ENCODE results near the gene RNF115. TPM values are rescaled to one million over a fixed set of nuclear protein-coding genes. Genes with fewer than 3 reads are reported as not detected.

The RNF115 gene
- total and polyA plus RNA-seq, 2 of the 13 experiments (the other 11 are each of a cell fraction or from before 2014, with no cell fraction given): 6.0 to 10.1 TPM

- no peak overlapping the region for H3K9ac ChIP-seq (ENCODE audit: insufficient read depth, low read depth, low read length)
- peaks cover 13% of the 10 kb centered on the region for H3K4me1 ChIP-seq (ENCODE audit: insufficient read depth, low read length)
- DNase-seq (ENCODE audit: low spot score) (no peak), ATAC-seq (no peak), FAIRE-seq (no peak)
- no peak overlapping the region for H3K4me2 ChIP-seq (ENCODE audit: low read depth, low read length)
- peaks cover 2 to 6% of the 10 kb centered on the region in 2 experiments; a peak in 2 of 5 replicates for H3K36me3 ChIP-seq (replicated peaks in 1 of 2; ENCODE audit: control insufficient read depth in 1 of 2, insufficient read depth in 2 of 2, low read length in 2 of 2)
- ChIA-PET POLR2A (interaction anchor here (1.3 kb wide), 1 partner anchor 32 kb away, joined by 4 read pairs; the partner anchor contains the start of genes POLR3C and RNF115), CTCF (ENCODE audit: low intra/inter-chr PET ratio, low total read pairs) (no interaction called here)
- TF ChIP-seq ADNP (CRISPR knock-in tag; IDR thresholded peaks at IDR 0.05) (no peak), ZNF644 (CRISPR knock-in tag; IDR thresholded peaks at IDR 0.05; ENCODE audit: low read depth) (no peak), ZNF24 (IDR thresholded peaks at IDR 0.05) (no peak), HNRNPLL (IDR thresholded peaks at IDR 0.05; ENCODE audit: low read depth, low read length, poor library complexity, severe bottlenecking) (no peak), ATF5 (CRISPR knock-in tag; IDR thresholded peaks at IDR 0.05; ENCODE audit: low read depth) (no peak), ZBTB26 (CRISPR knock-in tag; IDR thresholded peaks at IDR 0.05; ENCODE audit: borderline replicate concordance) (no peak), ZFP41 (CRISPR knock-in tag; IDR thresholded peaks at IDR 0.05; ENCODE audit: borderline replicate concordance) (no peak), HMGA1 (CRISPR knock-in tag; conservative IDR thresholded peaks at IDR 0.05) (no peak), CREB1 (IDR thresholded peaks at IDR 0.05) (no peak), CREB1 (CRISPR knock-in tag; IDR thresholded peaks at IDR 0.05) (no peak), U2AF2 (IDR thresholded peaks at IDR 0.05; ENCODE audit: low read depth, low read length) (no peak), ZNF629 (CRISPR knock-in tag; conservative IDR thresholded peaks at IDR 0.05) (no peak), ZNF703 (CRISPR knock-in tag; IDR thresholded peaks at IDR 0.05; ENCODE audit: borderline replicate concordance) (no peak), YY1 (IDR thresholded peaks at IDR 0.05; ENCODE audit: insufficient read depth, insufficient replicate concordance, low read depth, low read length) (no peak), MYPOP (CRISPR knock-in tag; IDR thresholded peaks at IDR 0.05) (no peak), ZNF775 (CRISPR knock-in tag; IDR thresholded peaks at IDR 0.05; ENCODE audit: borderline replicate concordance) (no peak), HMGXB4 (CRISPR knock-in tag; IDR thresholded peaks at IDR 0.05; ENCODE audit: borderline replicate concordance in 1 of 2, low read depth in 1 of 2) (no peak)
- peaks cover 8% of the 10 kb centered on the region for H3K9me3 ChIP-seq (ENCODE audit: low read length)
- no peak overlapping the region for H3K27ac ChIP-seq (ENCODE audit: extremely low read length, insufficient read depth, low read length)
- no peaks in the 10 kb centered on the region for H3K27me3 ChIP-seq (ENCODE audit: control insufficient read depth in 1 of 2, insufficient read depth in 2 of 2, low read length in 2 of 2)
- in situ Hi-C loops (cut with HindIII; ENCODE audit: extremely low pct_ligation_motif_present, low pct_unique_long_range_greater_than_20kb) (no loop called here), intact Hi-C loops (cut with micrococcal nuclease; ENCODE audit: unreplicated experiment) (no loop called here)
- no TSS peak for BruUV-seq (replicated peaks)
- H3K4me3 ChIP-seq (replicated peaks in 1 of 3; ENCODE audit: insufficient read depth in 1 of 3, low read depth in 2 of 3, low read length in 3 of 3): no peak overlapping the region
- peaks cover 4% of the 10 kb centered on the region for H3K79me2 ChIP-seq (ENCODE audit: insufficient read depth, low read length)
- WGBS (ENCODE audit: low lambda C conversion rate): 93% methylated on average over 1 of the region's 1 CpG
- no peaks in the 10 kb centered on the region for H4K20me1 ChIP-seq (ENCODE audit: insufficient read depth, low read length)
- no peak overlapping the region for H2AFZ ChIP-seq (ENCODE audit: low read length)
Measured at GRCh38 chr1:145792484-145792883, 31.4 kb downstream of the RNF115 start.

All from HepG2 (cell line).